Bronchial epithelial cell (primary cell): ENCODE measurements around the gene RCAN3. TPM values are rescaled to one million over a fixed set of nuclear protein-coding genes. Genes with fewer than 3 reads are reported as not detected.

Experiments
- DNase-seq: peaks from one replicate; pipeline ENCODE4 v3.0.0-alpha.2; 2010; ENCODE audit warnings: low read depth
- FAIRE-seq: peaks from 2 replicates; lab custom pipeline; 2011; peaks lifted over from hg19 to GRCh38; lab: Jason Lieb, UNC
- H3K27me3 ChIP-seq: 2 replicates; pipeline ENCODE4 v1.5.1; 2011; ENCODE audit warnings: low read length; ENCODE audit not compliant: control insufficient read depth, insufficient read depth
- H3K36me3 ChIP-seq: 2 replicates; pipeline ENCODE4 v1.5.1; 2011; ENCODE audit warnings: low read length; ENCODE audit not compliant: control insufficient read depth, insufficient read depth
- H3K4me3 ChIP-seq: 2 replicates; pipeline ENCODE4 v1.5.1; 2011; ENCODE audit warnings: mild to moderate bottlenecking, low read depth, low read length, control low read depth
- total RNA-seq: library from RNA; depleted of rRNA; stranded (reverse); fragments of >200 nt; gene quantifications from 2 replicates; pipeline ENCODE4 v1.2.1, GENCODE V29; 2014
- TF ChIP-seq, protein P1 (sequence below): IDR thresholded peaks from 2 replicates; pipeline ENCODE4 v1.5.1; 2011; ENCODE audit warnings: mild to moderate bottlenecking, moderate library complexity, low read length, control low read depth, inconsistent platforms; ENCODE audit not compliant: insufficient read depth, severe bottlenecking

The RCAN3 gene
- total RNA-seq, 1 donor from 2014 or later = 12.1 TPM

DNA sequence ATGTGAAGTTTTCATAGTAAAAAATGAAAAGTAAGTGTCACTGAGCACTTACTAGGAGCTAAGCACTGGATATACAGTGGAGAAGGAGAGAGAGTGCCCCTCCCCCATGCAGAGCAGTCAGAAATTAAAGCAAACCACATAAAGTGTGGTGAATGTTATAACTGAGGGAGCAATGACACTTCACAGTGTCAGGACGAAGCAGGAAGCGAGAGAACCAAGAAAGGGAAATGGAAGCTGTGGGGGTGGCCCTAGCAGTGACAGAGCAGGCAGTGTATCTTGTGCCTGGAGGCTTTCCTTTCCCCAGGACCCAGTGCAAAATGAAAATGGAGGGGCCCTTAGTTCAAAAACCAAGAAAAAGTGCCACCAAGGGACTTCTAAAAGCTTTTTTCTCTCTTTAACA, 21.5 kb upstream of the RCAN3 start:
- Histone ChIP-seq H3K4me3 (no peak overlapping the region), H3K36me3 (no peaks in the 10 kb centered on the region), H3K27me3 (no peaks in the 10 kb centered on the region)
- DNase-seq = no peak
- FAIRE-seq = no peak
- TF ChIP-seq, protein P1, sequence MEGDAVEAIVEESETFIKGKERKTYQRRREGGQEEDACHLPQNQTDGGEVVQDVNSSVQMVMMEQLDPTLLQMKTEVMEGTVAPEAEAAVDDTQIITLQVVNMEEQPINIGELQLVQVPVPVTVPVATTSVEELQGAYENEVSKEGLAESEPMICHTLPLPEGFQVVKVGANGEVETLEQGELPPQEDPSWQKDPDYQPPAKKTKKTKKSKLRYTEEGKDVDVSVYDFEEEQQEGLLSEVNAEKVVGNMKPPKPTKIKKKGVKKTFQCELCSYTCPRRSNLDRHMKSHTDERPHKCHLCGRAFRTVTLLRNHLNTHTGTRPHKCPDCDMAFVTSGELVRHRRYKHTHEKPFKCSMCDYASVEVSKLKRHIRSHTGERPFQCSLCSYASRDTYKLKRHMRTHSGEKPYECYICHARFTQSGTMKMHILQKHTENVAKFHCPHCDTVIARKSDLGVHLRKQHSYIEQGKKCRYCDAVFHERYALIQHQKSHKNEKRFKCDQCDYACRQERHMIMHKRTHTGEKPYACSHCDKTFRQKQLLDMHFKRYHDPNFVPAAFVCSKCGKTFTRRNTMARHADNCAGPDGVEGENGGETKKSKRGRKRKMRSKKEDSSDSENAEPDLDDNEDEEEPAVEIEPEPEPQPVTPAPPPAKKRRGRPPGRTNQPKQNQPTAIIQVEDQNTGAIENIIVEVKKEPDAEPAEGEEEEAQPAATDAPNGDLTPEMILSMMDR = no peak

DNA sequence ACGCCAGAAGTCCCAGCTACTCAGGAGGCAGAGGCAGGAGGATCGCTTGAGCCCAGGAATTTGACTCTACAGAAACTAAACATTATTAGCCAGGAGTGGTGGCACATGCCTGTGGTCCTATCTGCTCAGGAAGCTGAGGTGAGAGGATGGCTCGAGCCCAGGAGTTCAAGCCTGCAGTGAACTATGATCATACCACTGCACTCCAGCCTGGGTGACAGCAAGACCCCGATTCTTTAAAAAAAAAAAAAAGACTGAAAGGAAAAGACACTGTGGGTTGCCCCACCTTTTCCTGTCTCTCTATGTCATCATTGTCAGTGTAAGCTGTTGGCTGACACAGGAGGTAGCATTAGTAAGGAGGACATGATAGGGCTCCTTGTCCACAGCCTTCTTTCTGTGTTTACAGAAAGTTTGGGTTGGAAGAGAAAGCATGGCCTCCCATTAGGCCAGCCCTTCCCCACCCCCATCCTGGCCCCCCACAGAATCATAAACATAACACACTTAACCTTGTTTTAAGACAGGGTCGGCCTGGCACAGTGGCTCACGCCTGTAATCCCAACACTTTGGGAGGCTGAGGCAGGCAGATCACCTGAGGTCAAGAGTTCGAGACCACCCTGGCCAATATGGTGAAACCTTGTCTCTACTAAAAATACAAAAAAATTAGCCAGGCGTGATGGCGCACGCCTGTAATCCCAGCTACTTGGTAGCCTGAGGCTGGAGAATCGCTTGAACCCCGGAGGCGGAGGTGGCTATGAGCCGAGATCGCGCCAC, 20.6 kb upstream of the RCAN3 start:
- no peak for FAIRE-seq
- no peak overlapping the region for H3K4me3 ChIP-seq

DNA sequence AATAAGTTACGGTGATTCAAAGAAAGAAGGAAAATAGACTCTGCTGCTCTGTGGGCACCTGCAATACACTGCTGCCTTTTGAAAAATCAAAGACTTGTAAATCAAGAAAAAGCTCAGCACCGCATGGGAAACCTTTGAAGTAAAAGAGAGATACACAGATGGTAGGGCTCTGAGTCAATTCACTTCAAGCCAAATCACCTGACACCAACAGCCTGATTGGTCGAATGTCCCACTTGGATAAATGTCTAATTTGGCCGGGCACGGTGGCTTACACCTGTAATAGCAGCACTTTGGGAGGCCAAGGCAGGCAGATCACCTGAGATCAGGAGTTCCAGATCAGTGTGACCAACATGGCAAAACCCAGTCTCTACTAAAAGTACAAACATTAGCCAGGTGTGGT, 19.2 kb upstream of the RCAN3 start:
- TF ChIP-seq, protein P1 = no peak
- no peak for DNase-seq
- H3K36me3 ChIP-seq = no peaks in the 10 kb centered on the region
- no peaks in the 10 kb centered on the region for H3K27me3 ChIP-seq
- FAIRE-seq = no peak
- no peak overlapping the region for H3K4me3 ChIP-seq

More for the DNA sequence above, 20.6 kb upstream of the RCAN3 start:
- Histone ChIP-seq H3K27me3 (no peaks in the 10 kb centered on the region), H3K36me3 (no peaks in the 10 kb centered on the region)
- TF ChIP-seq, protein P1 = no peak
- DNase-seq = no peak

DNA sequence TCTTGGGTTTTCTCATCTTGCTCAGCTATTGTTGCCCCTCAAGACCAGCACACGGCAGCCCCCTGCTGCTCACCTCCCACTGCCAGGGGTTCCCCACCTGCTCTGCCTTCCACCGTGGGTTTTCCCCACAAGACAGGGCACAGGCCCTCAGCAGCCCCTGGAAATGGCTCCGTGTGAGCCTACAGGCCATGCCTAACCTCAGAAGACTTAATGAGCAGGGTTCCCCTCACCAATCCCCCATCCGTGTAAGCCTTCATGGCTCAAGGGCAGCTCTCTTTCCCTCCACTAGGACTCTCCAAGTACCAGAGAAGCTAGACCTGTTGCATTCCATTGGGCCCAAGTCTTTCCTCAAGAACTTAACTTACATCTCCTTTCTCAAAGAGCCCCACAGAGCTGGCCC, 18.4 kb upstream of the RCAN3 start:
- no peaks in the 10 kb centered on the region for H3K27me3 ChIP-seq
- DNase-seq = no peak
- FAIRE-seq = no peak
- H3K36me3 ChIP-seq = no peaks in the 10 kb centered on the region
- H3K4me3 ChIP-seq = no peak overlapping the region
- TF ChIP-seq, protein P1 = no peak

DNA sequence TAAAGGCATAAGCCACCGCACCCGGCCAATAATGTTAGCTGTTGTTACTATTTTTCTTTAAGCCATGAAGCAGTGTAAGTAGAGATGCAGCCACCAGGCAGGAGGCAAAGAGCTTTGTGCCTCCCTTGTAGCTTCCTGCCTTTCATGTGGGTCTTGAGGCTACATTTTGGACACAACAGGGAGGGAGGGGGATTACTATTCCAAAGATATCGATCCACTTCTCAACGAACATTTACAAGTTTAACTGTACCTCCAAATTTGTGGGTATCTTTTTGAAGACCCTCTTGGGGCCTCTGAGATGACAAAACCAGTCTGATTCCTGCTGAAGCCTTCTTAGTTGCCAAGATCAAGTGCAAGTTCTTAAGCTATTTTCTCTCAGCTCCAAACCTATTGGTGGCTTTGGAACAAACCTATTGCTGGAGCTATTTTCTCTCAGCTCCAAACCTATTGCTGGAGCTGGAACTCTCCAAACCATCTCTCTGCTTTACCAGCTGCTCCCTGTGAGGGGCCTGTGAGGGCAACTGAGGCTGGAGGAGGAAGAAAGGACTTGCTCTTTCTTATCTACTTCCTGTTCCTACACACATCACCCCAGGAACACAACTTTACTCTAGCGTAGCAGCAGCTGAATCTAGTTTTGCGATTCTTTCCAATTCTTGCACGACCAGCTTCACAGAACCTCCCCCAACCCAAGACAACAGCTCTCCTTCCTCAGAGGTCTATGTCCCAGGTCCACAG, 16.1 kb upstream of the RCAN3 start:
- FAIRE-seq (no peak), DNase-seq (no peak)
- no peaks in the 10 kb centered on the region for H3K36me3 ChIP-seq
- TF ChIP-seq, protein P1 = no peak
- H3K4me3 ChIP-seq = no peak overlapping the region
- H3K27me3 ChIP-seq = no peaks in the 10 kb centered on the region
